Upper lobe of left lung (tissue), 4 donors: ENCODE data around the gene CUL7.

Source experiments
- POLR2A ChIP-seq, 4 donors: fragments of 450-650 bp; IDR thresholded peaks; one replicate each; pipeline ENCODE4 v1.5.1; 2016 to 2017; ENCODE audit warnings: antibody characterized with exemption in 4 of 4, mild to moderate bottlenecking in 2 of 4
- TF ChIP-seq, protein P1 (sequence below), 6 experiments: fragments of 450-650 bp in 4 of 6; fragments of 200-600 bp in 2 of 6; sonication (generic) in 2 of 6; IDR thresholded peaks; one replicate each; pipeline ENCODE4 v1.5.1; 2016 to 2019; ENCODE audit warnings: antibody characterized with exemption in 6 of 6

DNA sequence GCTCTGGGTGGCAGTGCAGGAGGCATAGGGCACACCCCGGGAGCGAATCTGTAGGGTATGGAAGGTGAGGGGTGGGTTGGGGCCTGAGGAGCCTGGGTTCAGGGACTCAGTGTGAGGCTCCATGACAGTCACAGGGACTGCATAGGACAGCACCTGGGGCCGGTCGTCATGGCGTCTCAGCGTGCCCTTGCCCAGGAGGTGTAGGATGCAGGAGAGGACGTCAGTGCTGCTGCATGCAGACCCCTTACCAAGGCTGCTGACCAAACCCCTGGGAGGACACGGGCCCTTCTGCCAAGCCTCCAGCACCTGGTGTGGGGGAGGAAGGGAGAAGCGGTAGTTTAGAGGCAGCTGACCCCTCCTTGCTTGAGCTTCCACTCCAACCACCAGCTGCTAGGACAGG, 15.9 kb downstream of the CUL7 start:
- TF ChIP-seq, protein P1, sequence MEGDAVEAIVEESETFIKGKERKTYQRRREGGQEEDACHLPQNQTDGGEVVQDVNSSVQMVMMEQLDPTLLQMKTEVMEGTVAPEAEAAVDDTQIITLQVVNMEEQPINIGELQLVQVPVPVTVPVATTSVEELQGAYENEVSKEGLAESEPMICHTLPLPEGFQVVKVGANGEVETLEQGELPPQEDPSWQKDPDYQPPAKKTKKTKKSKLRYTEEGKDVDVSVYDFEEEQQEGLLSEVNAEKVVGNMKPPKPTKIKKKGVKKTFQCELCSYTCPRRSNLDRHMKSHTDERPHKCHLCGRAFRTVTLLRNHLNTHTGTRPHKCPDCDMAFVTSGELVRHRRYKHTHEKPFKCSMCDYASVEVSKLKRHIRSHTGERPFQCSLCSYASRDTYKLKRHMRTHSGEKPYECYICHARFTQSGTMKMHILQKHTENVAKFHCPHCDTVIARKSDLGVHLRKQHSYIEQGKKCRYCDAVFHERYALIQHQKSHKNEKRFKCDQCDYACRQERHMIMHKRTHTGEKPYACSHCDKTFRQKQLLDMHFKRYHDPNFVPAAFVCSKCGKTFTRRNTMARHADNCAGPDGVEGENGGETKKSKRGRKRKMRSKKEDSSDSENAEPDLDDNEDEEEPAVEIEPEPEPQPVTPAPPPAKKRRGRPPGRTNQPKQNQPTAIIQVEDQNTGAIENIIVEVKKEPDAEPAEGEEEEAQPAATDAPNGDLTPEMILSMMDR (IDR thresholded peaks at IDR 0.05): no peak
- TF ChIP-seq POLR2A (IDR thresholded peaks at IDR 0.05): no peak
